ENCODE measurements around the gene CWC25.

DNA sequence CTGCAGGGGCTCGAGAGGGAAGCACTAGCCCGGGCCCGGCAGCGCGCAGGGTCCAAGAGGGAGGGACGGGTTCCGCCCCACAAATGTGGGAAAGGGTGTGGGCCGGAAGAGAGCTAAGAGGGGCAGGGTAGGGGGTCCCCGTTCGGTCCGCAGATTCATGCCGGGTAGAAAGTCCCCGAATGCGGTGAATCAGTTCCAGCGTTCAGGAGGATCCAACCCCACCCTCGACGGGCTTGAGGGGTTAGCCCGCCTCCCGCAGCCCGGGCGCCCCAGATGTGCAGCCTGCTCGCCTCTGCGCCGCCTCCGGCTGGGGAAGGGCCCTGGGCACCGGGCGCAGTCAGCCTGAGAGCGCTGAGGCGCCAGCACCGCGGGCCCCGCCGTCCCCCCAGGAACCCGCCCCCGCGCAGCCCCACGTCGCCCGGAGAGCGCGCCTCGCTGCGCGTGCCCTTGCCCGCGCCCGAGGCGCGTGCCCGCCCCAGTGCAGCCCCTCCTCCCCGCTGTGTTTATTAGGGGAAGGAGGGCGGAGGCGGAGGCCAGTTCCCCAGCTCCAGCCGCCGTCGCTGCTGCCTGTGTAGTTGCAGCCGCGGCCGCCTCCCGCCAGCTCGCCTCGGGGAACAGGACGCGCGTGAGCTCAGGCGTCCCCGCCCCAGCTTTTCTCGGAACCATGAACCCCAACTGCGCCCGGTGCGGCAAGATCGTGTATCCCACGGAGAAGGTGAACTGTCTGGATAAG, 44.6 kb upstream of the CWC25 start, which contains the start of gene LASP1:
- TF ChIP-seq POLR2AphosphoS5 (IDR thresholded peaks at IDR 0.05; ENCODE audit: borderline replicate concordance, low read depth, low read length) (peak; percentile 94), EZH2 (IDR thresholded peaks at IDR 0.05) (no peak)

Measured in SK-N-MC (cell line).